ENCODE data around the gene USP34.

Gene USP34

DNA sequence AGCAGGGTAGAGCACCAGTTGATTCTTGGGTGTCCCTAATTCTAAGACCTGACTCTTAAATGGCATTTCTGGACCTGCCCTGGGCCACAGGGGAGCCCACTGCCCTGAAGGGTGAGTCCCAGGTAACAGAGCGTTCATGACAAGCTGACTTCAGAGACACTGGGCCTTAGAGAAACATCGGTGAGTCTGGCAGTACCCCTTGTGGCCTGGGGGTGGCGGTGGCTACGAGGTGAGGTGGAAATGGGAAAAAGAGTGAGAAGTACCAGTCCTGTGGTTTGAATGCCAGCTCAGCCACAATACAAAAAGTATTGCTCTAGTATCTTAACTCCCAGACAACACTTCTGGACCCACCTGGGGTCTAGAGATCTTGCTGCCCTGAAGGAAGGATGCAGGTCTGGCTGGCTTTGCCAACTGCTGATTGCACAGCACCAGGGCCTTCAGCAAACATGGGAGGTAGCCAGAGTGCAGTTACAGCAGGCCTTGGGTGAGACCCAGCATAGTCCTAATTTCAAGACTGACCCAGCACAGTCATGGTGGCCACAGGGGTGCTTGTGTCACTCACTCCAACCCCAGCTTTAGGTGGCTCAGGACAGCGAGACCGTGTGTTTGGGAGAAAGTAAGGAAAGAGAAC lies 44.5 kb downstream of the USP34 start:
- peaks cover 48% of the 10 kb centered on the region for H3K4me1 Mint-ChIP-seq
- no peaks in the 10 kb centered on the region for H3K27me3 Mint-ChIP-seq

DNA sequence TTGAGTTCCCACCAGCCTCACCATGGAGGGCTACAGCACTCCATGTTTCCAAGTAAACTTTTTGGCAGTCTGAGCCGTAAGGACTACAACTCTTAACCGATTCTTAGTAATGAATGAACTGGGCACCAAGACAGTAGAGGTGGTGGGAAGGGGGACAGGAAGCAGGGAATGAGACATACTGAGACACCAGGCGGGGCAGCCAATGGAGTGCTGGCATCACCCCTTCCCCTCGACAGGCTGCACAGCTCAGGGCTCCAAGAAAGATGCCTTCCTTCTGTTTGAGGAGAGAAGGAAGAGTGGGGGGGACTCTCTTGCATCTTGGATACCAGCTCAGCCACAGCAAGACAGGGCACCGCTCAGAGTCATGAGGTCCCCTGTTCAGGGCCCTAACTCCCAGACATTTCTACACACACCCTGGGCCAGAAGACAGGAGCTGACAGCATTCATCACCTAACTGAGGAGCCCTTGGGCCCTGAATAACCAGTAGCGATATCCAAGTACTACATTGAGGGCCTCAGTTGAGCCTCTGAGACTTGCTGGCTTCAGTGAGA lies 45.2 kb downstream of the USP34 start:
- ATAC-seq (ENCODE audit: low read depth) (peak; percentile 7), DNase-seq (ENCODE audit: low spot score in 2 of 2) (no peak)
- Mint-ChIP-seq H3K9me3 (no peaks in the 10 kb centered on the region), H3K4me1 (peaks cover 51% of the 10 kb centered on the region), H3K27me3 (no peaks in the 10 kb centered on the region), H3K36me3 (no peaks in the 10 kb centered on the region), H3K4me3 (peak overlapping the region; percentile 67), H3K27ac (peak overlapping the region; percentile 99)

More for the DNA sequence above, 44.5 kb downstream of the USP34 start:
- Mint-ChIP-seq H3K9me3 (no peaks in the 10 kb centered on the region), H3K4me3 (peak overlapping the region; percentile 67), H3K27ac (peak overlapping the region; percentile 99), H3K36me3 (peaks cover 2% of the 10 kb centered on the region)
- peak; percentile 73 to 76 for DNase-seq (ENCODE audit: low spot score in 2 of 2)
- ATAC-seq (ENCODE audit: low read depth), result peak; percentile 79

- Mint-ChIP-seq H3K27ac (no peak overlapping the region), H3K27me3 (no peaks in the 10 kb centered on the region), H3K9me3 (no peaks in the 10 kb centered on the region), H3K4me3 (no peak overlapping the region), H3K36me3 (no peaks in the 10 kb centered on the region), H3K4me1 (peaks cover 52% of the 10 kb centered on the region)
- DNase-seq (ENCODE audit: low spot score in 2 of 2), result no peak
- ATAC-seq (ENCODE audit: low read depth), result no peak
These were observed 47.2 kb downstream of the USP34 start for GRCh38 chr2:61423714-61424113.

DNA sequence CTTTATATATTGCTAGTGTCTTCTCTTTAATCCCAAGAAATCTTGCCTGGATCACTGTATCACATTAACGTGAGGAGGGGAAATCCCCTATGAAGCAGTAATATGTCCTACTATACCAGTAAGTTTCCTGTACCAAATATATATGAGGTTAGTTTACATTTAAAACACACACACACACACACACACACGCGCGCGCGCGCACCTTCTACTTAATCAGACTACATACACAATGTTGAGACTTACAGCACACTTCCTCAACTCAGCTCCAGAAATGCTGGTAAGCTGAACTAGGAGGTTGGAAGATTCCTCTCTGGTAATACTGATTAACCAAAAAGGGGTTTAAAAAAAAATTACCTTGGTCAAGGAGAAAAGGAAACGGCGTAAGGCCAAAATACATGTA lies 49.3 kb downstream of the USP34 start:
- Mint-ChIP-seq H3K4me3 (no peak overlapping the region), H3K27me3 (no peaks in the 10 kb centered on the region), H3K27ac (peak overlapping the region; percentile 90), H3K36me3 (no peaks in the 10 kb centered on the region), H3K9me3 (no peaks in the 10 kb centered on the region), H3K4me1 (peaks cover 43% of the 10 kb centered on the region)
- ATAC-seq (ENCODE audit: low read depth) (no peak), DNase-seq (ENCODE audit: low spot score in 2 of 2) (no peak)

- ATAC-seq (ENCODE audit: low read depth) (peak; percentile 30), DNase-seq (ENCODE audit: low spot score in 2 of 2) (no peak)
- Mint-ChIP-seq H3K36me3 (no peaks in the 10 kb centered on the region), H3K27me3 (no peaks in the 10 kb centered on the region), H3K4me3 (peak overlapping the region; percentile 29), H3K27ac (peak overlapping the region; percentile 90), H3K4me1 (peaks cover 38% of the 10 kb centered on the region), H3K9me3 (no peaks in the 10 kb centered on the region)
These were observed 49.8 kb downstream of the USP34 start for GRCh38 chr2:61420991-61421544.

DNA sequence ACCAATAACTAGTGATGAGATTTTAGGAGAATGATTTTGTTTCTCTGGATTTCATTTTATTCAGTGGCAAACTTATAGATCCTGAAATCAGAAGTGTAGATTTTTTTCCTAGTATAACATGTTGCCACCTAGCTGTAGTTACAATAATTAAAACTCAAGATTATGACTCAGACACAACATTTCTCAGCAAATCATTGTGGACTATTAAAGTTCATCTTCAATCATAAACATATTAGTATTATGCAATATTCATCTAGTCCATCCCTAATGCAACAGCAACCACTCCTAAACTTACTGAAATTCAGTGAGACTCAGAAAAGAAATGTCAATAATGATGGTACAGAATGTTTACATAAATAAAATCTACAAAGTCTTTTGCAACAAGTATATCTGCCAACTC lies 51.3 kb downstream of the USP34 start:
- Mint-ChIP-seq H3K36me3 (peaks cover 3% of the 10 kb centered on the region), H3K9me3 (no peaks in the 10 kb centered on the region), H3K27me3 (no peaks in the 10 kb centered on the region), H3K4me1 (peaks cover 31% of the 10 kb centered on the region), H3K27ac (peak overlapping the region; percentile 58), H3K4me3 (no peak overlapping the region)
- DNase-seq (ENCODE audit: low spot score in 2 of 2) (no peak), ATAC-seq (ENCODE audit: low read depth) (no peak)

GRCh38 chr2:61419129-61419528 lies 51.8 kb downstream of the USP34 start:
- Mint-ChIP-seq H3K9me3 (no peaks in the 10 kb centered on the region), H3K4me1 (peaks cover 35% of the 10 kb centered on the region), H3K27ac (peak overlapping the region; percentile 58), H3K4me3 (no peak overlapping the region), H3K36me3 (peaks cover 6% of the 10 kb centered on the region), H3K27me3 (no peaks in the 10 kb centered on the region)
- peak; percentile 39 for ATAC-seq (ENCODE audit: low read depth)
- no peak for DNase-seq (ENCODE audit: low spot score in 2 of 2)

GRCh38 chr2:61416871-61417645 lies 53.8 kb downstream of the USP34 start:
- no peaks in the 10 kb centered on the region for H3K9me3 Mint-ChIP-seq
- H3K27me3 Mint-ChIP-seq, result no peaks in the 10 kb centered on the region
- H3K4me3 Mint-ChIP-seq, result no peak overlapping the region
- H3K4me1 Mint-ChIP-seq, result peaks cover 25% of the 10 kb centered on the region
- ATAC-seq (ENCODE audit: low read depth) (no peak), DNase-seq (ENCODE audit: low spot score in 2 of 2) (no peak)
- H3K36me3 Mint-ChIP-seq, result peaks cover 6% of the 10 kb centered on the region
- no peak overlapping the region for H3K27ac Mint-ChIP-seq

- no peaks in the 10 kb centered on the region for H3K9me3 Mint-ChIP-seq
- H3K4me3 Mint-ChIP-seq, result no peak overlapping the region
- DNase-seq (ENCODE audit: low spot score in 2 of 2), result no peak
- H3K27ac Mint-ChIP-seq, result peak overlapping the region; percentile 62
- peaks cover 6% of the 10 kb centered on the region for H3K36me3 Mint-ChIP-seq
- no peaks in the 10 kb centered on the region for H3K27me3 Mint-ChIP-seq
- no peak for ATAC-seq (ENCODE audit: low read depth)
- H3K4me1 Mint-ChIP-seq, result peaks cover 19% of the 10 kb centered on the region
These were observed 55.6 kb downstream of the USP34 start for GRCh38 chr2:61415265-61415664.

- Mint-ChIP-seq H3K36me3 (peaks cover 6% of the 10 kb centered on the region), H3K4me1 (peaks cover 19% of the 10 kb centered on the region), H3K9me3 (no peaks in the 10 kb centered on the region), H3K27ac (peak overlapping the region; percentile 62), H3K4me3 (no peak overlapping the region), H3K27me3 (no peaks in the 10 kb centered on the region)
- no peak for ATAC-seq (ENCODE audit: low read depth)
- DNase-seq (ENCODE audit: low spot score in 2 of 2), result no peak
These were observed 56.2 kb downstream of the USP34 start for GRCh38 chr2:61414674-61415073.

GRCh38 chr2:61411109-61411508 lies 59.8 kb downstream of the USP34 start:
- DNase-seq (ENCODE audit: low spot score in 2 of 2) (no peak), ATAC-seq (ENCODE audit: low read depth) (no peak)
- H3K9me3 Mint-ChIP-seq, result no peaks in the 10 kb centered on the region
- H3K27ac Mint-ChIP-seq, result peak overlapping the region; percentile 14
- peaks cover 18% of the 10 kb centered on the region for H3K4me1 Mint-ChIP-seq
- H3K4me3 Mint-ChIP-seq, result no peak overlapping the region
- H3K36me3 Mint-ChIP-seq, result peaks cover 6% of the 10 kb centered on the region
- H3K27me3 Mint-ChIP-seq, result no peaks in the 10 kb centered on the region

DNA sequence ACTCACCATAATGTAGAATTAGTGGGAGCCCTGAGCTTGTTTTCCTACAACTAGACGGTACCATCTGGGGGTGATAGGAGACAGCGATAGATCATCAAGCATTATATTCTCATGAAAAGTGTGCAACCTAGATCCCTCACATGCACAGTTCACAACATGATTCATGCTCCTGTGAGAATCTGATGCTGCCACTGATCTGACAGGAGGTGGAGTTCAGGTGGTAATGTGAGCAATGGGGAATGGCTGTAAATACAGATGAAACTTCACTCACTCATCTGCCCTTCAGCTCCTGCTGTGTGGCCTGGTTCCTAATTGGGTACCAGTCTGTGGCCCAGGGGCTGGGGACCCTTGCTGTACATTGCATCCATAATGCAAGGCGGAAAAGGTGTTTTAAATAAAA lies 60.7 kb downstream of the USP34 start:
- no peak overlapping the region for H3K4me3 Mint-ChIP-seq
- no peaks in the 10 kb centered on the region for H3K27me3 Mint-ChIP-seq
- peaks cover 16% of the 10 kb centered on the region for H3K4me1 Mint-ChIP-seq
- H3K27ac Mint-ChIP-seq, result no peak overlapping the region
- peaks cover 9% of the 10 kb centered on the region for H3K36me3 Mint-ChIP-seq
- DNase-seq (ENCODE audit: low spot score in 2 of 2) (no peak), ATAC-seq (ENCODE audit: low read depth) (no peak)
- H3K9me3 Mint-ChIP-seq, result no peaks in the 10 kb centered on the region

DNA sequence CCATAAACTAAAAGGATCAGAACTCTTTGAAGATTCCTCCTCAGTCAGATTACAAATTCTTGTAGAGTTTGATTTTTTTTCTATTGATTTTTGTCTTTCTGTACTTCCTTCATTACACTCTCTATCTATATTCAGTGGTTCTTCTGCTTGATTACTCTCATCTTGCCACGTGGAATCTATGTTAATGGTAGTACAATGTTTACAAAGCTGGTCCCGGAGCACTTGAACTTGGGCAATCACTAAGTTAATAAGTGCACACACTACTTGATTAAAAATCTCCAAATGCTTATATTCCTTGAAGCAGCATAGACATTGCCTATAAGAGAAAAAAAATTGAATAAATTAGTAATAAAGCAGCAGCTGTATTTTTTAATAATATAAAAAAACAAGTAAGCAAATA lies 65.1 kb downstream of the USP34 start:
- ATAC-seq (ENCODE audit: low read depth), result no peak
- H3K4me3 Mint-ChIP-seq, result no peak overlapping the region
- no peaks in the 10 kb centered on the region for H3K9me3 Mint-ChIP-seq
- peak overlapping the region; percentile 18 for H3K27ac Mint-ChIP-seq
- no peak for DNase-seq (ENCODE audit: low spot score in 2 of 2)
- peaks cover 6% of the 10 kb centered on the region for H3K4me1 Mint-ChIP-seq
- H3K36me3 Mint-ChIP-seq, result peaks cover 7% of the 10 kb centered on the region
- H3K27me3 Mint-ChIP-seq, result no peaks in the 10 kb centered on the region

DNA sequence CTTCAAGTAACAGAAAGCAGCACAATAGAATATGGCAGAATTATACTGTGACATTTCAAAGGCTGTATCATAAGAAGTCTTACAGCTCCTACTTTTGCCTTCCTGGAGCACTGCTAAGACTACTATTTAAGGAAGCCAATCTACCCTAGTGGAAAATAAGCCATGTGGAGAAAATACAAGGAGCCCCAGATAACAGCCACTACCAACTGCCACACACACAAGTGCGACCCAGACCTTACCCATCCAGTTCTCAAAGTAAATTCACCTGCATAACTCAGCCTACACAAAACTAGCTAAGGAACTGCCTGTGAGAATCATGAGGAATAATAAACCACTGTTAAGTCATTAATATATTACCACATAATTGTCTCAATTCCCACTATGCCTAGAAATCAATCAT lies 66.4 kb downstream of the USP34 start:
- Mint-ChIP-seq H3K36me3 (peaks cover 7% of the 10 kb centered on the region), H3K27ac (peak overlapping the region; percentile 58)

More for the DNA sequence above, 66.4 kb downstream of the USP34 start:
- DNase-seq (ENCODE audit: low spot score in 2 of 2), result no peak
- Mint-ChIP-seq H3K4me1 (peaks cover 3% of the 10 kb centered on the region), H3K27me3 (no peaks in the 10 kb centered on the region), H3K4me3 (no peak overlapping the region), H3K9me3 (no peaks in the 10 kb centered on the region)
- ATAC-seq (ENCODE audit: low read depth), result no peak

Measured in memory B cell (primary cell).